Tibial nerve (tissue), 4 donors: ENCODE results near the gene SNX10. TPM values are rescaled to one million over a fixed set of nuclear protein-coding genes. Genes with fewer than 3 reads are reported as not detected.

Source experiments
- DNase-seq, 2 donors: peaks; one replicate each; pipeline ENCODE4 v3.0.0-alpha.2; 2019; ENCODE audit warnings: low spot score in 2 of 2
- H3K27ac ChIP-seq, 4 donors: fragments of 200-600 bp; sonication (generic) in 3 of 4; one replicate each; pipeline ENCODE4 v1.5.1; 2017 to 2019; ENCODE audit warnings: mild to moderate bottlenecking in 1 of 4
- H3K27me3 ChIP-seq, 2 donors: fragments of 200-600 bp; sonication (generic) in 1 of 2; one replicate each; pipeline versions ENCODE4 v1.5.1 to v1.6.0; 2017 to 2019
- H3K36me3 ChIP-seq, 3 donors: fragments of 200-600 bp; sonication (generic); one replicate each; pipeline ENCODE4 v1.5.1; 2018 to 2019
- H3K4me1 ChIP-seq, 4 donors: fragments of 200-600 bp; sonication (generic) in 3 of 4; one replicate each; pipeline ENCODE4 v1.5.1; 2017 to 2019
- H3K4me3 ChIP-seq, 4 donors: fragments of 200-600 bp; sonication (generic) in 3 of 4; one replicate each; pipeline ENCODE4 v1.5.1; 2017 to 2019; ENCODE audit warnings: mild to moderate bottlenecking in 1 of 4, moderate library complexity in 1 of 4
- H3K9me3 ChIP-seq, 4 donors: fragments of 200-600 bp; sonication (generic) in 3 of 4; one replicate each; pipeline ENCODE4 v1.5.1; 2017 to 2019
- CTCF ChIP-seq, 5 experiments: fragments of 200-600 bp in 3 of 5; fragments of 450-650 bp in 2 of 5; sonication (generic) in 3 of 5; IDR thresholded peaks; one replicate each; pipeline ENCODE4 v1.5.1; 2016 to 2019; ENCODE audit warnings: antibody characterized with exemption in 5 of 5, mild to moderate bottlenecking in 3 of 5, moderate library complexity in 2 of 5
- EP300 ChIP-seq, 2 donors: sonication (generic); formaldehyde crosslinking; IDR thresholded peaks; one replicate each; pipeline ENCODE4 v1.6.1; 2017; ENCODE audit warnings: antibody characterized with exemption in 2 of 2, mild to moderate bottlenecking in 1 of 2
- POLR2A ChIP-seq, 2 donors: fragments of 450-650 bp; IDR thresholded peaks; one replicate each; pipeline ENCODE4 v1.6.1; 2017; ENCODE audit warnings: antibody characterized with exemption in 2 of 2, mild to moderate bottlenecking in 2 of 2, moderate library complexity in 2 of 2
- WGBS, 2 donors: methylation state at CpG; one replicate each; pipeline ENCODE4 v1.1.5; 2018; 5-methylcytosine and 5-hydroxymethylcytosine counted together
- total RNA-seq, 4 donors: library from RNA; depleted of rRNA; stranded (reverse); fragments of >200 nt; gene quantifications; one replicate each; pipeline ENCODE4 v1.1.0, GENCODE V29; 2016

Gene SNX10
- total RNA-seq, 4 donors from 2014 or later = 1.7 to 15.9 (median 2.5) TPM

- DNase-seq = no peak
- WGBS, 2 donors = 88 to 92% methylated on average over 3 of the region's 3 CpGs
Measured at GRCh38 chr7:26361637-26362036, 70.0 kb downstream of the SNX10 start.

GRCh38 chr7:26363465-26363864, 71.8 kb downstream of the SNX10 start:
- no peaks in the 10 kb centered on the region for H3K4me1 ChIP-seq
- H3K27me3 ChIP-seq = peaks cover 0 to 20% of the 10 kb centered on the region in 2 donors
- H3K9me3 ChIP-seq = no peaks in the 10 kb centered on the region

More at GRCh38 chr7:26361637-26362036, 70.0 kb downstream of the SNX10 start:
- H3K36me3 ChIP-seq = no peaks in the 10 kb centered on the region
- peaks cover 0 to 2% of the 10 kb centered on the region in 2 donors for H3K27me3 ChIP-seq
- H3K4me1 ChIP-seq = no peaks in the 10 kb centered on the region
- TF ChIP-seq EP300 (IDR thresholded peaks at IDR 0.05) (no peak), CTCF (IDR thresholded peaks at IDR 0.05) (no peak), POLR2A (IDR thresholded peaks at IDR 0.05) (no peak)
- no peak overlapping the region for H3K4me3 ChIP-seq
- no peak overlapping the region for H3K27ac ChIP-seq
- no peaks in the 10 kb centered on the region for H3K9me3 ChIP-seq

GRCh38 chr7:26365077-26365900, 73.6 kb downstream of the SNX10 start:
- WGBS, 2 donors = 28 to 33% methylated on average over 13 of the region's 13 CpGs
- DNase-seq = peak in 1 of 2 donors; percentile 74
- H3K9me3 ChIP-seq = no peaks in the 10 kb centered on the region
- no peaks in the 10 kb centered on the region for H3K36me3 ChIP-seq
- no peak overlapping the region for H3K4me3 ChIP-seq
- peaks cover 0 to 36% of the 10 kb centered on the region in 2 donors for H3K27me3 ChIP-seq
- H3K4me1 ChIP-seq = no peaks in the 10 kb centered on the region
- TF ChIP-seq CTCF (IDR thresholded peaks at IDR 0.05) (peak; percentile 57 to 84 (median 67)), POLR2A (IDR thresholded peaks at IDR 0.05) (no peak), EP300 (IDR thresholded peaks at IDR 0.05) (no peak)
- no peak overlapping the region for H3K27ac ChIP-seq

More at GRCh38 chr7:26363465-26363864, 71.8 kb downstream of the SNX10 start:
- DNase-seq = no peak
- Histone ChIP-seq H3K4me3 (no peak overlapping the region), H3K27ac (no peak overlapping the region), H3K36me3 (no peaks in the 10 kb centered on the region)
- no peak for TF ChIP-seq POLR2A (IDR thresholded peaks at IDR 0.05)
- 92 to 93% methylated on average over 7 of the region's 7 CpGs for WGBS, 2 donors

GRCh38 chr7:26365901-26366275, 74.2 kb downstream of the SNX10 start:
- Histone ChIP-seq H3K4me3 (no peak overlapping the region), H3K4me1 (no peaks in the 10 kb centered on the region), H3K36me3 (no peaks in the 10 kb centered on the region), H3K27ac (no peak overlapping the region), H3K27me3 (peaks cover 0 to 42% of the 10 kb centered on the region in 2 donors), H3K9me3 (no peaks in the 10 kb centered on the region)
- TF ChIP-seq POLR2A (IDR thresholded peaks at IDR 0.05) (no peak), EP300 (IDR thresholded peaks at IDR 0.05) (no peak), CTCF (IDR thresholded peaks at IDR 0.05) (no peak)
- DNase-seq = no peak

- peaks cover 0 to 54% of the 10 kb centered on the region in 2 donors for H3K27me3 ChIP-seq
- TF ChIP-seq POLR2A (IDR thresholded peaks at IDR 0.05) (no peak), EP300 (IDR thresholded peaks at IDR 0.05) (no peak), CTCF (IDR thresholded peaks at IDR 0.05) (no peak)
- no peak for DNase-seq
- 68 to 70% methylated on average over 6 of the region's 6 CpGs for WGBS, 2 donors
- no peak overlapping the region for H3K4me3 ChIP-seq
- H3K27ac ChIP-seq = no peak overlapping the region
- no peaks in the 10 kb centered on the region for H3K4me1 ChIP-seq
- no peaks in the 10 kb centered on the region for H3K36me3 ChIP-seq
- H3K9me3 ChIP-seq = no peaks in the 10 kb centered on the region
Measured at GRCh38 chr7:26367219-26367711, 75.6 kb downstream of the SNX10 start.
